Epidermal melanocyte (primary cell): ENCODE results near the gene BUB3.
A peak's percentile ranks its signal among the peaks of the same experiment; 100 is the strongest.

Experiments
- DNase-seq: peaks from one replicate; pipeline ENCODE4 v3.0.0; 2011; ENCODE audit warnings: low spot score; ENCODE audit not compliant: insufficient read length

Gene BUB3

DNA sequence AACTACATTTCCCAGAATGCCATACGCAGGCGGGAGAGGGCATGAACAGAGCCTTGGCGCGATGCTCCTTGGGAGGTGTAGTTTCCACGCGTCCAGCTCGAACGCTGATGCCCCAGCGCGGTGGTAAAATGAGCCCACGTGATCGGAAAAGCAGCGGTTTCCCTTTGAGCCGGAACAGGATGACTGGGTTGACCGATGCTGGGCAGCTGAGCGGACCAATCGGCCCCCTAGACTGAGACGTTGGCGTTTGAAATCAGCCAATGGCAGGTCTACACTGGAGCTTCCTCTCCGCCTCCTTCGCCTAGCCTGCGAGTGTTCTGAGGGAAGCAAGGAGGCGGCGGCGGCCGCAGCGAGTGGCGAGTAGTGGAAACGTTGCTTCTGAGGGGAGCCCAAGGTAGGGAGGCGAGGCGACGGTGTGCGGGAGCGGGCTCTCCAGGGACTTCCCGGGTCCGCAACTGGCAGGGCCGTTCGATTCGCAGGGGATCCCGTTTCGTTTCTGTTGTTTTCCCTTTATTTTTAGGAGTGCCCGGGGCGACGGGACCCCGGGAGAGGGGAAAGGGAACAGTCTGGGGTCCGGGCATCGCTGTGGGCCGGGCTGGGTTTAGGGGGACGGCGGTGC lies at the start of gene BUB3:
Gene BUB3, plus strand, starts transcription at position 311 of the 619 bp plus-strand sequence. CDS start 516 bp downstream, outside the sequence.
- DNase-seq, result peak; percentile 100

GRCh38 chr10:123109466-123109865 lies 44.7 kb upstream of the BUB3 start:
- no peak for DNase-seq

GRCh38 chr10:123117644-123118417 lies 36.4 kb upstream of the BUB3 start:
- DNase-seq, result no peak

- DNase-seq, result no peak
Measured at GRCh38 chr10:123119081-123119480, 35.1 kb upstream of the BUB3 start.

DNA sequence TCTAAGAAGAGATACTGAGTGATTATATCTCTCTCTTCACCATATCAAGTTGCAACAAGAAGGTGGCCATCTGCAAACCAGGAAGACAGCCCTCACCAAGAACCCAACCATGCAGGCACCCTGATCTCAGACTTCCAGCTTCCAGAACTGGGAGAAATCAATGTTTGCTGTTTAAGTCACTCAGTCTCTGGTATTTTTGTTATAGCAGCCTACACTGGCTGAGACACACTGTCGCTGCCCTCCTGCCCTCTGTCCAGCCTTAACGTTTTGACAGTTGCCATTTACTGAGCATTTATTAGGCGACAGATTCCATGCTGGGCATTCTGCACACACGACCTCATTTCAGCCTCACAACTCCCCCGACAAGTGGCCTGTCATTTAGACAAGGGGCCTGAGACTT lies 28.0 kb upstream of the BUB3 start:
- DNase-seq, result no peak

DNA sequence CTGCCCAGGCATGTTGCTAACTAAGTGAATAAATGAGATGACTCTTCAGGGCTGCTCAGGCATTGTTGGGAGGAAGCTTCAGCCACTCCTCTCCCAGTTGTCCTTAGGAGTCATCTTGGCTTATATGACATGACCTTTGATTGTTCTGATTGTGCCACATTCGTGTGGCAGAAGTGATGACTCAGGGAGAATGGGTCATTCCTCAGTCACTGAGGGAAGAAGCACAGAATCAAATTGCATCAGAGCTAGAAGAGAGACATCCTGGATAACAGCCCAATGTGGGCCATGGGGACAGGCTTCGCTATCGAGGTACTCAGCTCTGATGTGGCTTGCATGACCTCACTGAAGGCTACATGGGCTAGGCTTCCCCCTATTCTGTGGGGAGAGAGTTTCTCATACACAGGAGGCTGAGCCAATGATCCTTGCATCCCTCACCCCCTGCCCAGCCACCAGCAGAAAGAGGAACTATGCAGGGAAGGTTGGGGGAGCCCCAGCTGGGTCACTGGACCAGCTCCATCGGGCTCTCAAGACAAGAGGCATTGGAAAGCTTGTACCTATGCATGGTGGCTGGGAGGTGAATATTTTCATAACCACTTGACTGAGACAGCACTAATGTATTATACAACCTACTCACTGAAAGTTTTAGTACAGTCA lies 24.5 kb upstream of the BUB3 start:
- DNase-seq, result no peak

GRCh38 chr10:123132576-123133477 lies 21.4 kb upstream of the BUB3 start:
- DNase-seq, result peak; percentile 94

- DNase-seq, result no peak
Measured at GRCh38 chr10:123133541-123134342, 20.5 kb upstream of the BUB3 start.

DNA sequence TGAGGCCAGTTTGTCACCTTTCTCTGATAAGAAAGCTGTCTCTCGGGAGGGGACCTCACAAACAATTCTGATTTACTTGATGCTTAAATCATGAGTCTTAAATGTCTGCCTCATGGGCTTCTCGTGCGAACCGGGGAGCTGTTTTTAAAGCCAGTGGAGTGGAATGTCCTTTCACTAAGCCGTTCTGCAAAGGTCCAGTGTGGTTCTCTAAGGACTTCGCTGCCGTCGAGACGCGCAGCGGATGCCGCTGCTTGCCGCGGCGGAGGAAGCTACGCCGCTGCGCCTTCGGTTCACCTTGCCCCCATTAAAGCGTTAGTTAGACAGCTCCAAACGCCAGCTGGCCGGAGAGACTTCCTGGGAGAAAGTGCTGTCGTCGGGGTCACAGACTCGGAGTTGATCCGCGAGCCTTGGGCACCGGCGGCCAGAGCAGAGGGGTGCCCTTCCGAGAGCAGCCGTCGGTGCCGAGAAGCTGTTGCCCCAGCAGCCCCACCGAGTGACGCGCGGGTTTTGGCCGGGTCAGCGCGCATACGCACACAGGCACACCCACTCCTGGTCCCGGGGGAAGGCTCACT lies 19.8 kb upstream of the BUB3 start:
- no peak for DNase-seq

- DNase-seq, result no peak
Measured at GRCh38 chr10:123134915-123135414, 19.2 kb upstream of the BUB3 start.

DNA sequence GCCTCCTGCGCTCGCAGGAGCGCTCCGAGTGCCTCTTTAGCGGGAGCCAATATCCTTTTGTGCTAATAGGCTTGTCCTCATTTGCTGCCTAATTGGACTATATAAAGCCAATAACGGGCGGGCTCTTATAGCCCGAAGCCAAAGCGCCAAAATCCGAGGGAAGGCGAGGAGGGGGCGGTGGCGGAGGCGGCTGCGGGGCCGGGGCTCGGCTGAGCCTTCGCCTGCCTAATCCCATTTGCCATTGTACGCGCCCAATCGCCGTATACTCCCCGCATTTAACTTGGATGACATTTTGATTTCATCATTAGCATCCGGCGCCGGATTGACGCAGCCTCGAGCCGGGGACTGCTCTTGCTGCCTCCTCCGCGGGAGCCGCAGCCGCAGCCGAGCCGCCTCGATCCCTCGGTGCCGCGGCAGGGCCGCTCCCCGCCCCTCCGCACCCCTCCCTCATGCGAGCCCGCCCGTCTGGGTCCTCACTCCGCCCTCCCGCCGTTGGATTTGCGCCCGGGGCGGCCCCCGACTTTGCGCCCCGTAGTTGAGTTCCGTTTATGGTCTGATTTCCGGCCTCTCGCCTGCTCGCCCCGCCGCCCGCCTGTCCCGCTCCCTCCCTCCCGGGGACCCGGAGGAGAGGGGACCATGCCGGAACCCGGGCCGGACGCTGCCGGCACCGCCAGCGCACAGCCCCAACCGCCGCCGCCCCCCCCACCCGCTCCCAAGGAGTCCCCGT lies 18.6 kb upstream of the BUB3 start, which contains the start of gene HMX3:
Gene HMX3, plus strand, starts transcription at position 556 of the 727 bp plus-strand sequence. Its CDS starts 81 bp downstream, at position 637.
- no peak for DNase-seq

DNA sequence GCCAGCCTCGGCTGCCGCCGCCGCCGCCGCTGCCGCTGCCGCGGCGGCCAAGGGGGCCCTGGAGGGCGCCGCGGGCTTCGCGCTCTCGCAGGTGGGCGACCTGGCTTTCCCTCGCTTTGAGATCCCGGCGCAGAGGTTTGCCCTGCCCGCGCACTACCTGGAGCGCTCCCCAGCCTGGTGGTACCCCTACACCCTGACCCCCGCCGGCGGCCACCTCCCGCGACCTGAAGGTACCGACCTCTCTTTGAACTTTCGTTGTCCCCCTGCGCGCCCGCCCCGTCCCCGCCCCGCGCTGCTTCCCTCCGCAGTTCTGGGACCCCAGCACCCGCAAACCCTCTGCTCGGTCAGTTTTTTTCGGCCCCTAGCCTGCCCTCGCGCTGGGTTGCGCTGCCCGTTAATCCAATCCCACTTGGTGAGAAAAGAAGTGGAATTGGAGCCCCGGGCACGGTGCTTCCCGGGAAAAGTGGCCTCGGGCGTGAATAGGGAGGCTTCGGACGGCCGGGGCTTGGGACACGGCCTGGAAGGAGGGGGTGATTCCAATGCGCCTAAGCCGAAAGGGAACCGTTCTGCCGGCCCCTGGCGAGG lies 17.9 kb upstream of the BUB3 start:
- no peak for DNase-seq

DNA sequence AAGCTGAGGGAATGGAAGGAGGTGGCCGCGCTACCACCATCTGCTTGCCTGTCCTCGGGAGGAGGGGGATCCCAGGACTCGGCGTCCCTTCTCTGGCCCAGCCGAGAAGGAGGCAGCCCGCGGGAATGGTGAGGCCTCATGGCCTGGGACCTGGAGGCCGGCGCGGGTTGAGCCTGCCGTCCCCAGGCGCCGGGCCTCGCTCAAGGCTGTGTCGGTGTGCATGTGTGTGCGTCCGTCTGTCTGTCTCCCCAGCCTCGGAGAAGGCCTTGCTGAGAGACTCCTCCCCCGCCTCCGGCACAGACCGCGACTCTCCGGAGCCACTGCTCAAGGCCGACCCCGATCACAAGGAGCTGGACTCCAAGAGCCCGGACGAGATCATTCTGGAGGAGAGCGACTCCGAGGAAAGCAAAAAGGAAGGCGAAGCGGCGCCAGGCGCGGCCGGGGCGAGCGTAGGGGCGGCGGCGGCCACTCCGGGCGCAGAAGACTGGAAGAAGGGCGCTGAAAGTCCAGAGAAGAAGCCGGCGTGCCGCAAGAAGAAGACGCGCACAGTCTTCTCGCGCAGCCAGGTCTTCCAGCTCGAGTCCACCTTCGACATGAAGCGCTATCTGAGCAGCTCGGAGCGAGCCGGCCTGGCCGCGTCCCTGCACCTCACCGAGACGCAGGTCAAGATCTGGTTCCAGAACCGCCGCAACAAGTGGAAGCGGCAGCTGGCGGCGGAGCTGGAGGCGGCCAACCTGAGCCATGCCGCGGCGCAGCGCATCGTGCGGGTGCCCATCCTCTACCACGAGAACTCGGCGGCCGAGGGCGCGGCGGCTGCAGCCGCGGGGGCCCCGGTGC lies 17.2 kb upstream of the BUB3 start:
- DNase-seq, result no peak

DNA sequence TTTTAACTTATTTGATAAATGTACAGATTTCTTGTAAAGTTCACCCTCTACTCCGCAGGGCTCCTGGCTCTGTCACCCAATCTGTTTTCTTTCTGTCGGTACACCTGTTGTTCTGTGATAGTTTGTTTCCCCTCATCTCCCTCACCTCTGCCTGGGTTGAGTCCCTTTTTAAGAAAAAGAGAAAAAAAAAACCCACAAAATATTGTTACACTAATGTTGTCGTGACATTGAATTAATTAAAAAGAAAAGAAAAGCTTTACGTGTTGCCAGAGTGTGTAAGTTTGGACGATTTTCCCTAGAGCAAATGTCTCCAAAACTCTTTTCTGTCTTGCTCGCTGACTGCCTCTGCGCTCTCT lies 15.1 kb upstream of the BUB3 start:
- no peak for DNase-seq

GRCh38 chr10:123139521-123140163 lies 14.6 kb upstream of the BUB3 start:
- DNase-seq, result no peak

DNA sequence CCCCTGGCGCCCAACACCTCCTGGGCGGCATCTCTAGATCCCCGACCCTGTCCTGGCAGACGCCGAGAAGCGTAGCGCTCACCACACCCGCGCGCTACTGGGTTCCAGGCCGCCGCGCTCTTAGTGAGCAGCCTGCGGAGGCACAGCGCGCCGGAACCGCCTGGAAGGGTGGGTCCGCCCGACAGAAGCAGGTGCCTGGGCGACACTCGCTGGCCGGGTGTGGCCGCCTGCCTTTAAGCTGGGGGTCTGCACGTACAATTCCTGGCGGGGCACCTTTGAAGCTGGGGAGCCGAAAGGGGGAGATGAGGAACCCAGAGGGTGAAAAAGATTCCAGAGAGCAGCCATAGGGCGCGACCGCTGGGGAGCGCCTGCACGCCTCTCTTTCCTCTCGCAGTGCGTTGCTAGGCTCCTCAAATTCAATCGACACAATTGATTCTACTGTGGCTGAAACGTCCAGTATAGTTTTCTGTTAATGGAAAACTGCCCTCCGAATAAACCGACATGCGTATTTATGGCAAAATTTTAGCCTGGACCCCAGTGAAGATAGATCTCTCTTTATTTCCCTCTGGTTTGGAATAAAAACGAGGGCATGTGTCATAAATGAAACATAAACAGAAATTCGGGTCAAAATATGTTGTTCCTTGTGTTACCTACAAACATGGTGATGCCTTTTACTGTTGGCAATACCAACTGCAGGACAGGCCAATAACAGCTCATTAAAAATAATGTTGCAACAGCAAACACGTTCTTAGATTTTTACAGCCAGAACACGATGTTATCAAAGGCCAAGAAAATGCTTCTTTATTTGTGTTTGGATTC lies 13.8 kb upstream of the BUB3 start:
- DNase-seq, result no peak

DNA sequence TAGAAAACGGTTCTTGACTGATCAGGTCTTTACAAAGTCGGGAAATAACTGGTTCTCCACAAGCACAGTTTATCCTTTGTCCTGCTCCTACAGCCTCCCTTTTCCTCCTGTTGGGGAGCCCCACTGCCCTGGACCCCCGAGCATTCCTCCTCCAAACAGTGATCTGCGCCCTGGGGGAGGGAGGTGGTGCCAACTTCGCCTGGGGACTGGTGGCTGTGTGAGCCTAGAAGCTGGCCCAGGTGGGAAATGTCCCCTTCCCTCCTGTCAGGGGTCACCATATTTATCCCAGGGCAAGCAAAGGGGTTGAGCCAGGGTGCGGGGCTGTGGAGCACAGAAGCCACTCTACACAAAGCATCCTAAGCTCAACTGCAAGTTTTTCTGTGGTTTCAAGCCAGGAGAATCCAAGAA lies 13.2 kb upstream of the BUB3 start:
- DNase-seq, result no peak
